ACC112 (cell line): ENCODE data around the gene IL17RC.

Experiments used
- H2AFZ ChIP-seq: fragments of 200-600 bp; sonication (generic); one replicate; pipeline ENCODE4 v1.6.0; 2017; ENCODE audit warnings: antibody characterized with exemption, low read length; ENCODE audit not compliant: unreplicated experiment
- H3K27ac ChIP-seq: fragments of 200-600 bp; sonication (generic); 2 replicates; pipeline ENCODE4 v1.5.1; 2014; ENCODE audit warnings: low read depth, mild to moderate bottlenecking, antibody characterized with exemption, low read length, moderate library complexity
- H3K27me3 ChIP-seq: fragments of 200-600 bp; sonication (generic); 2 replicates; pipeline ENCODE4 v1.6.1; 2014; ENCODE audit warnings: mild to moderate bottlenecking, antibody characterized with exemption, low read length, moderate library complexity, mixed read lengths; ENCODE audit not compliant: insufficient read depth
- H3K36me3 ChIP-seq: fragments of 200-600 bp; sonication (generic); 2 replicates; pipeline ENCODE4 v1.6.1; 2016; ENCODE audit warnings: mild to moderate bottlenecking, antibody characterized with exemption, low read length, moderate library complexity, mixed read lengths; ENCODE audit not compliant: insufficient read depth
- H3K4me1 ChIP-seq: fragments of 200-600 bp; sonication (generic); one replicate; pipeline ENCODE4 v1.6.1; 2016; ENCODE audit warnings: low read length, mixed read lengths; ENCODE audit not compliant: insufficient read depth, unreplicated experiment, control insufficient read depth
- H3K4me3 ChIP-seq: fragments of 200-600 bp; sonication (generic); 2 replicates; pipeline ENCODE4 v1.5.1; 2014; ENCODE audit warnings: mild to moderate bottlenecking, low read depth, low read length
- H3K79me2 ChIP-seq: fragments of 200-600 bp; sonication (generic); one replicate; pipeline ENCODE4 v1.6.0; 2016; ENCODE audit warnings: low read length; ENCODE audit not compliant: control insufficient read depth, unreplicated experiment, insufficient read depth

IL17RC gene

GRCh38 chr3:9916346-9916733 lies 558 bp upstream of the IL17RC start:
- Histone ChIP-seq H2AFZ (no peak overlapping the region), H3K27ac (peak overlapping the region; percentile 75), H3K27me3 (no peaks in the 10 kb centered on the region), H3K36me3 (no peaks in the 10 kb centered on the region), H3K79me2 (peaks cover 13% of the 10 kb centered on the region), H3K4me1 (peaks cover 37% of the 10 kb centered on the region), H3K4me3 (peak overlapping the region; percentile 83)

DNA sequence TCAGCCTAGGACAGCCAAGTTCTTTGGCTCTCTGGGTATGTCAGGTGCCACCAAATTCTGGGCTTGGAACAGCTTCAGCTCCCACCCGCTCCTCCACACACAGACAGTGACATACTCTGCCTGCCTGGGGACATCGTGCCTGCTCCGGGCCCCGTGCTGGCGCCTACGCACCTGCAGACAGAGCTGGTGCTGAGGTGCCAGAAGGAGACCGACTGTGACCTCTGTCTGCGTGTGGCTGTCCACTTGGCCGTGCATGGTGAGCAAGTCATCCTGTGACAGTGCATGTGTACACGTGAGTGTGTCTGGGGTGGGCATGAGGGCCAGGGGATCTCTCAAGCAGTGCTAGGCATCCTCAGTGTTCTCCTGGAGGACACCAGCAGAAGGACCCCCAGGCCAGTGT lies 922 bp downstream of the IL17RC start:
- Histone ChIP-seq H3K36me3 (no peaks in the 10 kb centered on the region), H3K4me3 (peak overlapping the region; percentile 83), H3K27ac (no peak overlapping the region), H3K79me2 (peaks cover 13% of the 10 kb centered on the region), H2AFZ (no peak overlapping the region), H3K27me3 (no peaks in the 10 kb centered on the region), H3K4me1 (peaks cover 26% of the 10 kb centered on the region)

DNA sequence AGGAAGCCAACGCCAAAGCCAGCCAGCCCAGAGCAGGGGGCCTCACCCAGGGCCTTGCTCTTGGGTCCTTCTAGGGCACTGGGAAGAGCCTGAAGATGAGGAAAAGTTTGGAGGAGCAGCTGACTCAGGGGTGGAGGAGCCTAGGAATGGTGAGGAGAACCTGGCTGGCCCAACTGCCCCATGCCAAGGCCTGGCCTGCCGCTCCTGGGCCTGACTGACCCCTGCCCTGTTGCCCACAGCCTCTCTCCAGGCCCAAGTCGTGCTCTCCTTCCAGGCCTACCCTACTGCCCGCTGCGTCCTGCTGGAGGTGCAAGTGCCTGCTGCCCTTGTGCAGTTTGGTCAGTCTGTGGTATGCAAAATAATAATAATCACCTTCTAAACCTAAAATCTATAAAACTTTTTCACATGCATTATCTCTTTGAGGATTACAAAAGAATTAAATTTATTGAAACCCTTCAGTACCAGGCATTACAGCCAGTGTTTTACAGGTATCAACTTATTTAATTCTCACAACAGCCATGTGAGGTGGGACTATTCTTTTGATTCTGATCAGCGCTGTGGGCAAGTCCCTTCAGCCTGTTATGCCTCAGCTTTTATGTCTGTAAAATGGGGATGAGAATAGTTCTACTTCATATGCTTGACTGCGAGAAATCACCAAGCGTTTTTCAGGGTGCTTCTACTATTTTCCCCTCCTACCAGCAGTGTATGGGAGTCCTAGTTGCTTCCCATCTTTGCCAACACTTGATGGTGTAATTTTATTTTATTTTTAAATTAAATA lies 1.6 kb downstream of the IL17RC start:
- peaks cover 13% of the 10 kb centered on the region for H3K79me2 ChIP-seq
- H3K36me3 ChIP-seq: no peaks in the 10 kb centered on the region; the same call in 1 of the 2 replicates
- no peak overlapping the region for H2AFZ ChIP-seq
- H3K27me3 ChIP-seq: no peaks in the 10 kb centered on the region
- H3K4me1 ChIP-seq: peaks cover 25% of the 10 kb centered on the region
- H3K4me3 ChIP-seq: peak overlapping the region; percentile 83
- no peak overlapping the region for H3K27ac ChIP-seq

DNA sequence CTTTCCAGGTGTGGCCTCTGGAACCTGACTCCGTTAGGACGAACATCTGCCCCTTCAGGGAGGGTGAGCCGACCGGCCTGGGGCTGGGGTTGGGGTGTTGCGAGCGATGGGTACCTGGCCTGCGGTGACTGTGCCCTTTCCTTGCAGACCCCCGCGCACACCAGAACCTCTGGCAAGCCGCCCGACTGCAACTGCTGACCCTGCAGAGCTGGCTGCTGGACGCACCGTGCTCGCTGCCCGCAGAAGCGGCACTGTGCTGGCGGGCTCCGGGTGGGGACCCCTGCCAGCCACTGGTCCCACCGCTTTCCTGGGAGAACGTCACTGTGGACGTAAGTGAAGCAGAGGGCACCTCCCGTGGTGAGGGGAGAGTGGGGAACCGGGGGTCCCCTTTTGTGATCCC lies 11.3 kb downstream of the IL17RC start:
- Histone ChIP-seq H3K4me1 (peaks cover 4% of the 10 kb centered on the region), H3K27ac (no peak overlapping the region), H3K4me3 (no peak overlapping the region), H3K36me3 (peaks cover 18% of the 10 kb centered on the region; the same call in 1 of the 2 replicates), H2AFZ (no peak overlapping the region), H3K27me3 (no peaks in the 10 kb centered on the region), H3K79me2 (no peaks in the 10 kb centered on the region)

GRCh38 chr3:9930804-9931418 lies 14.0 kb downstream of the IL17RC start:
- Histone ChIP-seq H3K4me1 (peaks cover 11% of the 10 kb centered on the region), H3K79me2 (no peaks in the 10 kb centered on the region), H3K36me3 (peaks cover 18% of the 10 kb centered on the region; the same call in 1 of the 2 replicates), H2AFZ (no peak overlapping the region), H3K4me3 (no peak overlapping the region), H3K27ac (no peak overlapping the region), H3K27me3 (no peaks in the 10 kb centered on the region)

DNA sequence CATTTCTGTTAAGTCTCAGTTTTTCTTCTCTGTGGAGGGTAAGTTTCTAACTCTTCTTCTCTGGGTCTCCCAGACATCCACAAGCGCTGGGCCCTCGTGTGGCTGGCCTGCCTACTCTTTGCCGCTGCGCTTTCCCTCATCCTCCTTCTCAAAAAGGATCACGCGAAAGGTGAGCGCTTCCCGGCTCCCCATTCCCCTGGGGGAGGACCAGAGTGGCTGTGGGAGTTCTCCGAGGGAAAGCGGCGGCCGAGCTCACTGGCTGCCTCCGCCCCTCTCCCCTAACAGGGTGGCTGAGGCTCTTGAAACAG lies 15.6 kb downstream of the IL17RC start:
- peaks cover 23% of the 10 kb centered on the region; the same call in 1 of the 2 replicates for H3K36me3 ChIP-seq
- H3K79me2 ChIP-seq: no peaks in the 10 kb centered on the region
- peaks cover 11% of the 10 kb centered on the region for H3K4me1 ChIP-seq
- H3K27ac ChIP-seq: peak overlapping the region; percentile 61
- peak overlapping the region; percentile 55 for H2AFZ ChIP-seq
- peak overlapping the region; percentile 87 for H3K4me3 ChIP-seq
- H3K27me3 ChIP-seq: no peaks in the 10 kb centered on the region

DNA sequence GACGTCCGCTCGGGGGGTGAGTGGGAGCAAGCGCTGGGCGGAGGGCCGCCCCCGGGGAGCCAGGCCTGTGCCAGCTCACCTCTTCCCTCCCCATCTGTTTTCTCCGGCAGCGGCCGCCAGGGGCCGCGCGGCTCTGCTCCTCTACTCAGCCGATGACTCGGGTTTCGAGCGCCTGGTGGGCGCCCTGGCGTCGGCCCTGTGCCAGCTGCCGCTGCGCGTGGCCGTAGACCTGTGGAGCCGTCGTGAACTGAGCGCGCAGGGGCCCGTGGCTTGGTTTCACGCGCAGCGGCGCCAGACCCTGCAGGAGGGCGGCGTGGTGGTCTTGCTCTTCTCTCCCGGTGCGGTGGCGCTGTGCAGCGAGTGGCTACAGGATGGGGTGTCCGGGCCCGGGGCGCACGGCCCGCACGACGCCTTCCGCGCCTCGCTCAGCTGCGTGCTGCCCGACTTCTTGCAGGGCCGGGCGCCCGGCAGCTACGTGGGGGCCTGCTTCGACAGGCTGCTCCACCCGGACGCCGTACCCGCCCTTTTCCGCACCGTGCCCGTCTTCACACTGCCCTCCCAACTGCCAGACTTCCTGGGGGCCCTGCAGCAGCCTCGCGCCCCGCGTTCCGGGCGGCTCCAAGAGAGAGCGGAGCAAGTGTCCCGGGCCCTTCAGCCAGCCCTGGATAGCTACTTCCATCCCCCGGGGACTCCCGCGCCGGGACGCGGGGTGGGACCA lies 16.1 kb downstream of the IL17RC start:
- Histone ChIP-seq H3K4me3 (peak overlapping the region; percentile 87), H2AFZ (peak overlapping the region; percentile 55), H3K79me2 (no peaks in the 10 kb centered on the region), H3K27ac (peak overlapping the region; percentile 61), H3K36me3 (peaks cover 23% of the 10 kb centered on the region; the same call in 1 of the 2 replicates), H3K4me1 (peaks cover 11% of the 10 kb centered on the region), H3K27me3 (no peaks in the 10 kb centered on the region)

DNA sequence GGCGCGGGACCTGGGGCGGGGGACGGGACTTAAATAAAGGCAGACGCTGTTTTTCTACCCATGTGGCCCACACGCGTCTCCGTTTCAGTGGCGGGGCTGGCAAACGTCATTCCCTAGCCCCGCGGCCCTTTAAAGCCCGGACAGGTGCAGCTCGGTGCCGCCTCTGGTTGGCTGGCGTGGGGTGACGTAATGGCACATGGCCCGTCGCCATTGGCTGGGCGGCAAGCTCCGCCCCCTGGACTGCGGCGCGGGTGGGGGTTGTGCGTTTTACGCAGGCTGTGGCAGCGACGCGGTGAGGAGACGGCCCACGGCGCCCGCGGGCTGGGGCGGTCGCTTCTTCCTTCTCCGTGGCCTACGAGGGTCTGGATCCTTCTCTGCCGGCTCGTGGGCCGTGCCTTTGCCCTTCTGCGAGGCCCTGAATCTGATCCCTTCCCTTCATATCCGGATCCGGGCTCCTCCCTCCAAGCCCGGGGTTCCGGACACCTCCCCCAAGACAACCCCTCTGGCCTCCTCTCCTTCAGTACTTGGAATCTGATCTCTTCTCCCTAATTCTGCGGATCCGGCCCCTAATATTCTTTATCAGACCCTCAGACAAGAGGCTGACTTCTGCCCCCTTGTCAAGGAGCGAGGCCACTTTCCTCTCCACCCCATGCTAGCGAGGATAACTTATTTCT lies 16.8 kb downstream of the IL17RC start, which contains the start of gene CRELD1:
Gene CRELD1 (plus strand): TSS at position 274 of the 674 bp plus-strand sequence. CDS start 605 bp downstream, outside the sequence.
- Histone ChIP-seq H3K36me3 (peaks cover 17% of the 10 kb centered on the region; the same call in 1 of the 2 replicates), H2AFZ (peak within 1 kb of the TSS; percentile 55), H3K27me3 (no peaks in the 10 kb centered on the region), H3K4me3 (peak within 1 kb of the TSS; percentile 87), H3K79me2 (no peaks in the 10 kb centered on the region), H3K4me1 (peaks cover 11% of the 10 kb centered on the region), H3K27ac (peak within 1 kb of the TSS; percentile 61)

DNA sequence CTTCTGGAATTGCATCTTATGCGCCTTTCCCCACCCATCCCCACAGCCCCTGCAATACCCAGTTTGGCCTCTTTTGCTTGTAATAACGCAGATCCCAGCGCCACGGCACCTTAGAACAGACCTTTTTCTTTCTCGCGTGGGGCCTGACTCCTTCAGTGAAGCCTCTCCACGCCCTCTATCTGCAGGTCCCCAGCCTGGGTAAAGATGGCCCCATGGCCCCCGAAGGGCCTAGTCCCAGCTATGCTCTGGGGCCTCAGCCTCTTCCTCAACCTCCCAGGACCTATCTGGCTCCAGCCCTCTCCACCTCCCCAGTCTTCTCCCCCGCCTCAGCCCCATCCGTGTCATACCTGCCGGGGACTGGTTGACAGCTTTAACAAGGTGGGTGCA lies 17.3 kb downstream of the IL17RC start:
- H3K27ac ChIP-seq: no peak overlapping the region
- peaks cover 11% of the 10 kb centered on the region for H3K4me1 ChIP-seq
- H2AFZ ChIP-seq: peak overlapping the region; percentile 26

DNA sequence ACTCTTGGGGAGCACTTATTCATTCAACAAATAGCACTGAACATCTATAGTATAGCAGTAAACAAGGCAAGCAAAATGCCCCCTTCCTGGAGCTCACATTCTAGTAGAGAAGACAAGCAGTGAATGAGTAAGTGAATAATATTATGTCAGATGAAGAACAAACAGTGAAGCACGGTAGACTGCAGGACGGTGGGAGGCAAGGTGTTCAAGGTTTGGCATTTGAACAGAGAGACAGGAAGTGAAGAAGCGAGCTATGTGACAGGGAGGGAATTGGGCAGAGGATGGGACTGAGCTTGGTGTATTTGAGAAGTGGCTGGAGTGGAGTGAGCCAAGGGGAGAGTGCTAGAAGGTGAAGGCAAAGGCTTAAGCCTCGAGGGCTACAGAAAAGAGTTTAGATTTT lies 18.1 kb downstream of the IL17RC start:
- H2AFZ ChIP-seq: no peak overlapping the region
- H3K4me3 ChIP-seq: peak overlapping the region; percentile 87
- H3K27me3 ChIP-seq: no peaks in the 10 kb centered on the region
- H3K27ac ChIP-seq: no peak overlapping the region
- peaks cover 13% of the 10 kb centered on the region; the same call in 1 of the 2 replicates for H3K36me3 ChIP-seq
- peaks cover 11% of the 10 kb centered on the region for H3K4me1 ChIP-seq
- no peaks in the 10 kb centered on the region for H3K79me2 ChIP-seq

More for the DNA sequence above, 17.3 kb downstream of the IL17RC start:
- Histone ChIP-seq H3K4me3 (peak overlapping the region; percentile 87), H3K79me2 (no peaks in the 10 kb centered on the region), H3K27me3 (no peaks in the 10 kb centered on the region), H3K36me3 (peaks cover 17% of the 10 kb centered on the region; the same call in 1 of the 2 replicates)
